ENCODE measurements around the gene NUFIP2.

NUFIP2 gene

GRCh38 chr17:29243792-29244191 lies 50.2 kb downstream of the NUFIP2 start:
- peak; percentile 88 for TF ChIP-seq CTCF (conservative IDR thresholded peaks at IDR 0.05)
- no peak overlapping the region for H3K27ac ChIP-seq

- TF ChIP-seq CTCF (conservative IDR thresholded peaks at IDR 0.05) = no peak
- H3K27ac ChIP-seq = no peak overlapping the region
Measured at GRCh38 chr17:29242790-29243189, 51.2 kb downstream of the NUFIP2 start.

- no peak overlapping the region for H3K27ac ChIP-seq
- no peak for TF ChIP-seq CTCF (conservative IDR thresholded peaks at IDR 0.05)
Measured at GRCh38 chr17:29242051-29242450, 51.9 kb downstream of the NUFIP2 start.

- TF ChIP-seq CTCF (conservative IDR thresholded peaks at IDR 0.05) = no peak
- no peak overlapping the region for H3K27ac ChIP-seq
Measured at GRCh38 chr17:29240968-29241963, 52.7 kb downstream of the NUFIP2 start.

- no peak for TF ChIP-seq CTCF (conservative IDR thresholded peaks at IDR 0.05)
- H3K27ac ChIP-seq = no peak overlapping the region
Measured at GRCh38 chr17:29240477-29240876, 53.5 kb downstream of the NUFIP2 start.

- no peak for TF ChIP-seq CTCF (conservative IDR thresholded peaks at IDR 0.05)
- H3K27ac ChIP-seq = no peak overlapping the region
Measured at GRCh38 chr17:29238133-29238850, 55.7 kb downstream of the NUFIP2 start.

GRCh38 chr17:29237476-29238132 lies 56.3 kb downstream of the NUFIP2 start:
- H3K27ac ChIP-seq = no peak overlapping the region
- TF ChIP-seq CTCF (conservative IDR thresholded peaks at IDR 0.05) = no peak

Measured in VCaP (cell line).